ENCODE results near the gene SAMHD1. TPM values are rescaled to one million over a fixed set of nuclear protein-coding genes. Genes with fewer than 3 reads are reported as not detected.

SAMHD1 gene
- polyA plus RNA-seq, 1 of the 3 experiments (the other 2 are of a cell fraction): 5.9 TPM

- Histone ChIP-seq H3K9ac (no peak overlapping the region), H3F3A (replicated peaks; ENCODE audit: insufficient read depth) (no peaks in the 10 kb centered on the region), H2AFZ (ENCODE audit: low read depth) (no peak overlapping the region), H3K9me3 (no peaks in the 10 kb centered on the region), H3K27ac (ENCODE audit: low read depth in 2 of 2, low read length in 1 of 2) (no peak overlapping the region), H3K4me3 (ENCODE audit: low read depth in 2 of 2, low read length in 1 of 2) (no peak overlapping the region), H3K36me3 (replicated peaks in 1 of 2; ENCODE audit: control insufficient read depth in 1 of 2, insufficient read depth in 2 of 2, low read length in 1 of 2) (no peaks in the 10 kb centered on the region), H4K20me1 (ENCODE audit: insufficient read depth) (no peaks in the 10 kb centered on the region), H3K27me3 (ENCODE audit: insufficient read depth) (no peaks in the 10 kb centered on the region), H3K79me2 (ENCODE audit: insufficient read depth) (no peaks in the 10 kb centered on the region), H3K4me1 (ENCODE audit: control insufficient read depth in 1 of 2, insufficient read depth in 2 of 2, low read depth in 1 of 2, low read length in 1 of 2) (peaks cover 0 to 7% of the 10 kb centered on the region in 2 experiments; a peak in 2 of 4 replicates), H3K9me2 (no peaks in the 10 kb centered on the region), H3K4me2 (no peak overlapping the region)
- WGBS (ENCODE audit: low lambda C conversion rate): 91% methylated on average over 9 of the region's 9 CpGs
- ChIA-PET POLR2A (no interaction called here), CTCF (interaction anchor here (1.5 kb wide), 1 partner anchor 28 kb away, joined by 4 read pairs; no protein-coding TSS in a partner anchor)
- TF ChIP-seq CHD2 (IDR thresholded peaks at IDR 0.05; ENCODE audit: low read length, partially characterized antibody) (no peak), EZH2phosphoT487 (IDR thresholded peaks at IDR 0.05; ENCODE audit: borderline replicate concordance, low read depth) (no peak), NRF1 (IDR thresholded peaks at IDR 0.05; ENCODE audit: low read depth, low read length) (no peak), FOXM1 (IDR thresholded peaks at IDR 0.05; ENCODE audit: low read depth) (no peak), MEF2A (IDR thresholded peaks at IDR 0.05; ENCODE audit: borderline replicate concordance, low read depth) (no peak), YY1 (IDR thresholded peaks at IDR 0.05; ENCODE audit: low read depth) (no peak), TEAD4 (IDR thresholded peaks at IDR 0.05; ENCODE audit: borderline replicate concordance, insufficient read depth) (no peak), TAF1 (IDR thresholded peaks at IDR 0.05; ENCODE audit: borderline replicate concordance, low read depth, low read length) (no peak), FOSL2 (IDR thresholded peaks at IDR 0.05; ENCODE audit: borderline replicate concordance, low read depth) (no peak), GABPA (IDR thresholded peaks at IDR 0.05; ENCODE audit: low read depth) (no peak), ZBTB33 (IDR thresholded peaks at IDR 0.05; ENCODE audit: borderline replicate concordance, low read depth) (no peak), EP300 (IDR thresholded peaks at IDR 0.05; ENCODE audit: borderline replicate concordance in 1 of 2, low read depth in 1 of 2, low read length in 1 of 2) (no peak), RXRA (IDR thresholded peaks at IDR 0.05; ENCODE audit: borderline replicate concordance, low read depth) (no peak), GATA2 (CRISPR knock-in tag; IDR thresholded peaks at IDR 0.05) (no peak)
- TF ChIP-seq, protein P1, sequence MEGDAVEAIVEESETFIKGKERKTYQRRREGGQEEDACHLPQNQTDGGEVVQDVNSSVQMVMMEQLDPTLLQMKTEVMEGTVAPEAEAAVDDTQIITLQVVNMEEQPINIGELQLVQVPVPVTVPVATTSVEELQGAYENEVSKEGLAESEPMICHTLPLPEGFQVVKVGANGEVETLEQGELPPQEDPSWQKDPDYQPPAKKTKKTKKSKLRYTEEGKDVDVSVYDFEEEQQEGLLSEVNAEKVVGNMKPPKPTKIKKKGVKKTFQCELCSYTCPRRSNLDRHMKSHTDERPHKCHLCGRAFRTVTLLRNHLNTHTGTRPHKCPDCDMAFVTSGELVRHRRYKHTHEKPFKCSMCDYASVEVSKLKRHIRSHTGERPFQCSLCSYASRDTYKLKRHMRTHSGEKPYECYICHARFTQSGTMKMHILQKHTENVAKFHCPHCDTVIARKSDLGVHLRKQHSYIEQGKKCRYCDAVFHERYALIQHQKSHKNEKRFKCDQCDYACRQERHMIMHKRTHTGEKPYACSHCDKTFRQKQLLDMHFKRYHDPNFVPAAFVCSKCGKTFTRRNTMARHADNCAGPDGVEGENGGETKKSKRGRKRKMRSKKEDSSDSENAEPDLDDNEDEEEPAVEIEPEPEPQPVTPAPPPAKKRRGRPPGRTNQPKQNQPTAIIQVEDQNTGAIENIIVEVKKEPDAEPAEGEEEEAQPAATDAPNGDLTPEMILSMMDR (IDR thresholded peaks at IDR 0.05): no peak
- TF ChIP-seq, protein P2, sequence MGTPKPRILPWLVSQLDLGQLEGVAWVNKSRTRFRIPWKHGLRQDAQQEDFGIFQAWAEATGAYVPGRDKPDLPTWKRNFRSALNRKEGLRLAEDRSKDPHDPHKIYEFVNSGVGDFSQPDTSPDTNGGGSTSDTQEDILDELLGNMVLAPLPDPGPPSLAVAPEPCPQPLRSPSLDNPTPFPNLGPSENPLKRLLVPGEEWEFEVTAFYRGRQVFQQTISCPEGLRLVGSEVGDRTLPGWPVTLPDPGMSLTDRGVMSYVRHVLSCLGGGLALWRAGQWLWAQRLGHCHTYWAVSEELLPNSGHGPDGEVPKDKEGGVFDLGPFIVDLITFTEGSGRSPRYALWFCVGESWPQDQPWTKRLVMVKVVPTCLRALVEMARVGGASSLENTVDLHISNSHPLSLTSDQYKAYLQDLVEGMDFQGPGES (IDR thresholded peaks at IDR 0.05; ENCODE audit: low read depth, low read length): no peak
- no peak for DNase-seq
Observed at GRCh38 chr20:36890586-36890985, 60.9 kb downstream of the SAMHD1 start.
